GM12872 (cell line): ENCODE data around the gene TOMM22.

Source experiments
- CTCF ChIP-seq: IDR thresholded peaks from 3 replicates; pipeline ENCODE4 v1.5.1; 2011; ENCODE audit warnings: low read depth, mild to moderate bottlenecking, low read length, moderate library complexity; ENCODE audit not compliant: insufficient read depth

TOMM22 gene

GRCh38 chr22:38698407-38699094, 16.8 kb downstream of the TOMM22 start:
- no peak for TF ChIP-seq CTCF

GRCh38 chr22:38699143-38699542, 17.4 kb downstream of the TOMM22 start:
- no peak for TF ChIP-seq CTCF

- no peak for TF ChIP-seq CTCF
Measured at GRCh38 chr22:38699784-38700183, 18.0 kb downstream of the TOMM22 start.

- TF ChIP-seq CTCF, result no peak
Measured at GRCh38 chr22:38700270-38700788, 18.6 kb downstream of the TOMM22 start.

- no peak for TF ChIP-seq CTCF
Measured at GRCh38 chr22:38700789-38701628, 19.3 kb downstream of the TOMM22 start, which contains the start of gene JOSD1. Gene JOSD1, minus strand, starts transcription at chr22:38700943. Its CDS starts 956 bp downstream, at chr22:38699987.

- no peak for TF ChIP-seq CTCF
Measured at GRCh38 chr22:38704654-38705234, 23.0 kb downstream of the TOMM22 start.
